GM12874 (cell line): ENCODE results near the gene ZNF366.

Experiments used
- TF ChIP-seq, protein P1 (sequence below): IDR thresholded peaks from 2 replicates; pipeline ENCODE4 v1.5.1; 2011; ENCODE audit warnings: low read depth, mild to moderate bottlenecking, control low read depth, low read length, moderate library complexity; ENCODE audit not compliant: insufficient read depth

The ZNF366 gene

DNA sequence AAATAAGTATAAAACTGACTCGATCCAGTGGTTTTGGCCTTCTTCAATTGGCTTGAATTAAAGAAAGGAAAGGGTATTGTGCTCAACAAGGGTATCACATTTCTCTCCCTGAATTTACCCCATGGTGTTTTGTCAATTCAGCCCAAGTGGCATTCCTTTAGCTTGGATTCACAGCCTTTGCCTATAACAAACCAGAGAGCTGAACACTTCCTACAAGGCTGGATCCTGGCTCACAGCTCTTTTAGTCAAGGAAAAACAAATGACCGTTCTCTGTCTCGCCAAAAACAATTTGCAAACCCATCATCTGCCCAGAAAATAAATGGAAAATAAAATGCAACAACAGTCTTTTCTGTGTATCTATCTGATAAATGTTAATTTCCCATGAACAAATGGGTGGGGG is 5.7 kb downstream of the ZNF366 start:
- TF ChIP-seq, protein P1, sequence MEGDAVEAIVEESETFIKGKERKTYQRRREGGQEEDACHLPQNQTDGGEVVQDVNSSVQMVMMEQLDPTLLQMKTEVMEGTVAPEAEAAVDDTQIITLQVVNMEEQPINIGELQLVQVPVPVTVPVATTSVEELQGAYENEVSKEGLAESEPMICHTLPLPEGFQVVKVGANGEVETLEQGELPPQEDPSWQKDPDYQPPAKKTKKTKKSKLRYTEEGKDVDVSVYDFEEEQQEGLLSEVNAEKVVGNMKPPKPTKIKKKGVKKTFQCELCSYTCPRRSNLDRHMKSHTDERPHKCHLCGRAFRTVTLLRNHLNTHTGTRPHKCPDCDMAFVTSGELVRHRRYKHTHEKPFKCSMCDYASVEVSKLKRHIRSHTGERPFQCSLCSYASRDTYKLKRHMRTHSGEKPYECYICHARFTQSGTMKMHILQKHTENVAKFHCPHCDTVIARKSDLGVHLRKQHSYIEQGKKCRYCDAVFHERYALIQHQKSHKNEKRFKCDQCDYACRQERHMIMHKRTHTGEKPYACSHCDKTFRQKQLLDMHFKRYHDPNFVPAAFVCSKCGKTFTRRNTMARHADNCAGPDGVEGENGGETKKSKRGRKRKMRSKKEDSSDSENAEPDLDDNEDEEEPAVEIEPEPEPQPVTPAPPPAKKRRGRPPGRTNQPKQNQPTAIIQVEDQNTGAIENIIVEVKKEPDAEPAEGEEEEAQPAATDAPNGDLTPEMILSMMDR: no peak

DNA sequence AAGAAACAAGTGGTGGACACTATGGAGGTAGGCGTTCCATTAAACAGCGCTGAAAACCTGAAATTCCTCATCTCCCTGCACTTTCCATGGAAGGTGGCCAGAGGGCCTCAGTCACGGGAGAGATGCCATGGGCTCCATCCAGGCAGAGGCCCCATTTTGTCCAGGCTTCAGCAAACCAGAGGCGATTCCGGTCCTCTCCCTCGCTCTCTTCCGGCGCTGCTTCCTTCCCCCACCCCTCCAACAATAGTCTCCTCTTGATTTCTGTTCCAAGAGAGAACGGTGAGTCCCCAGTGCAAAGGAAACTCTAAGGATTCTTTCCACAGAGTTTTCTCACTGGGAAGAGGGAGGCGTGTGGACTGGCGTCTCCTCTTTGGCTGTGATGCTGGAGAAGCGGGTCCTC is 7.5 kb downstream of the ZNF366 start:
- TF ChIP-seq, protein P1: no peak

DNA sequence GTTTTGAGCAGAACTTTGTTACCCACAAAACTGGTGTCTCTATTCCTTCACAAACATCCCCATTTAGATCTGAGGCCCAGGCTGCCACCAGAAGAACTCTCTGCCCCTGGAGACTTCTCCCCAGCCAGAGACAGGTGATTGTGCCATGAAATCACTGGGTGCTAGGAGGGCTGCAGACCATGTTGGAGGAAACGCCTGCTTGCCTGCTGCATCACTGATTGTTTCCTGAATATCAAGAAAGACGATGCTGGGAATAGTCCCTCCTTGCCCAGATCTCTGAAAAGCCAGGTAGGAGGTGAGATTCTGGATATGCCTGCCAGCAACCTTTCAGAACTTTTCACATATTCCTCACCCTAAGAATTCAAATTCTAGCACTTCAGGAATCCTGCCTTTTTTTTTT is 8.1 kb downstream of the ZNF366 start:
- TF ChIP-seq, protein P1: no peak

DNA sequence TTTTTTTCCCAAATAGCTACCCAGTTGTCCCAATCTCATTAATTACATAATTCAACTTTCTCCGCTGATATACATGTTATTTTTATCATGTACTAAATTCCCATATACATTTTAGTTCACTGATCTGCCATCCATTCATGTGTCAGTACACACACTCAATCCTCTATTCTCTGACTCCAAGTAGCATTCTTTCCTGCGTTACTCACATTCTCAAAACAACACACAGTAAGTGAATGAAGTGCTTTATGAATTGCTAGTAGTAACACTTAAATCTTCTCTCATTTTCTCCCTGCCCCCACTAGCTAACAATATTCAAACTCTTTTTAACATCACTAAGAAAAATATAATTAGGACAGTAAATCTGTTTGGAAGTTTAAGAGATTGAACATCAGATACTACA is 8.9 kb downstream of the ZNF366 start:
- TF ChIP-seq, protein P1: no peak

DNA sequence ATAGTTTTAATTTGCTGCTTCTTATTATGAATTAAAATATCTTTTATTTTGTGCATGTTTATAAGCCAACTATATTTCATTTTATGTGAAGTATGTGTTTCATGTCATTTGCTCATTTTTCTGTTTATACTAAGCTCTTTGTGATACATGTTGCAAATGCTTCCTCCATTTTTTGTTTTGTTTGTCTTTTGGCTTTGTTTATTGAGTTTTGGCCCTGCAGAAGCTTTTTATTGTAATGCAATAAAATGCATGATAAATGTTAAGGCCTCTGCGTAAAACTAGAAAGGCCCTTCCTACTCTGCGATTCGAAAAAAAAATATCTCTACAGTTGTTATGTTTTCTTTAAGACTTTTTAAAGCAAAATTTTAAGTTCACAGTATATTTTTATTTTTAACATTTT is 9.4 kb downstream of the ZNF366 start:
- TF ChIP-seq, protein P1: no peak

DNA sequence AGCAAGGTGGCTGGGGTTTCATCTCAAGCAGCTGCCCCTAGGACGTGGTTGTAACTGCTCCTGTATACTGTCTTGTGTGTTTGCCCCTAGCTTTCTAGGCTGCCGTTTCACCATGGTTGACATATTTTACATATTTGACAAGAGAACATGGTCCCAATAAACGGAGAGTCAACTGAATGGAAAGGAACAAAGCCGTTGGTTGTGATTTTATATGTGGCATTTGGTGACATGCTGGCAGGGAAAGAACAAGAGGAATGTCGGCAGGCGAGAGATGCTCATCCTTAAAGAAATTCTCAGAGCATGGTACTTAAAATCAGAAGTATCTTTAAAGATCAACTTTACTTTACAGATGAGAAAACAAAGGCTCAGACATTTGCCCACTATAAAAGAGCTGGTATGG is 11.8 kb downstream of the ZNF366 start:
- TF ChIP-seq, protein P1: no peak

DNA sequence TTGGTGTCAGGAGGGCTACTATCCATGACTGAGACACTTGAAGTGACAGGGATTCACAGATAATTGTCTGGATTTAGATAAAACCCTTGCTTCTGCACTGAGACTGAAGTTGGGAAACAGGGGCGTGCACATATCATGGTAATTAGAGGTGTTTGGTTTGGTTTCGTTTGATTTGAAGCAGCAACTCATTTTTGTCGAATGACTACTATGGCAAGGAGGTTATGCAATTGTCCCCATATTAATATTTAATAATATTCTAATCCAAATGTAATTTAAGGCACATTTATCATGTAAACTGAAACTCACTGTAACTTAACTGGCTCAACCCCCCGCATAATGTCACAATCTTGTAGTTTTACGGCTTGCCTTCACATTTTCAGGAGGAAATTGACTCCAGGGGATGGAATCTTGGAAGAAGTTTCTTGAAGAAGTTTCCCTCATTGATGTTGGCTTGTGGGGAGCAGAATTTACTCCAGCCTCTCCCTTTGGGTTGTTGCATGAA is 12.5 kb downstream of the ZNF366 start:
- TF ChIP-seq, protein P1: no peak
